MCF 10A (cell line): ENCODE measurements around the gene GNB1. TPM values are rescaled to one million over a fixed set of nuclear protein-coding genes. Genes with fewer than 3 reads are reported as not detected.

Experiments used
- total RNA-seq: library from RNA; stranded (reverse); gene quantifications from 2 replicates; pipeline ENCODE4 v1.2.3, GENCODE V29; 2022

The GNB1 gene
- total RNA-seq, 1 experiment from 2014 or later, result 430 TPM

Other genes with a start within 250 kb of the GNB1 start
- gene CDK11B, start 232.1 kb downstream of the GNB1 start, total RNA-seq, result 32.0 and 32.5 TPM in 2 replicates
- 35.4 and 38.1 TPM in 2 replicates for gene SLC35E2B, start 198.3 kb downstream of the GNB1 start, total RNA-seq
- gene CDK11A, start 166.7 kb downstream of the GNB1 start, total RNA-seq, result 43.8 and 54.0 TPM in 2 replicates
- gene NADK, start 112.6 kb downstream of the GNB1 start, total RNA-seq, result 106 and 107 TPM in 2 replicates
- gene CALML6, start 24.2 kb upstream of the GNB1 start, total RNA-seq, result 1.7 and 2.8 TPM in 2 replicates
- 0.91 and 1.2 TPM in 2 replicates for gene TMEM52, start 28.2 kb upstream of the GNB1 start, total RNA-seq
- not detected in 2 replicates for gene CFAP74, start 112.7 kb upstream of the GNB1 start, total RNA-seq
- not detected in 2 replicates for gene GABRD, start 128.3 kb upstream of the GNB1 start, total RNA-seq
- gene PRKCZ, start 159.3 kb upstream of the GNB1 start, total RNA-seq, result 20.3 and 24.9 TPM in 2 replicates